Keratinocyte (primary cell): ENCODE measurements around the gene GOLGA7B. TPM values are rescaled to one million over a fixed set of nuclear protein-coding genes. Genes with fewer than 3 reads are reported as not detected.

ENCODE experiments used
- DNase-seq: peaks from one replicate; pipeline ENCODE4 v3.0.0-alpha.2; 2011; ENCODE audit warnings: low read depth, missing footprints, low spot score
- FAIRE-seq: peaks from 2 replicates; lab custom pipeline; 2011; peaks lifted over from hg19 to GRCh38; lab: Jason Lieb, UNC
- H2AFZ ChIP-seq: 2 replicates; pipeline ENCODE4 v1.6.0; 2012; ENCODE audit warnings: low read length, control low read depth, inconsistent platforms; ENCODE audit not compliant: control insufficient read depth
- H3K27ac ChIP-seq: 2 replicates; pipeline ENCODE4 v1.5.1; 2011; ENCODE audit warnings: low read length; ENCODE audit not compliant: control insufficient read depth, insufficient read depth
- H3K27me3 ChIP-seq: 3 replicates; pipeline ENCODE4 v1.6.0; 2011; ENCODE audit warnings: low read length; ENCODE audit not compliant: control insufficient read depth, insufficient read depth; ENCODE audit errors: extremely low read depth
- H3K36me3 ChIP-seq, 2 experiments: 2 replicates in 1 of 2; 3 replicates in 1 of 2; pipeline ENCODE4 v1.5.1; 2011; ENCODE audit warnings: low read length in 2 of 2, mild to moderate bottlenecking in 1 of 2; ENCODE audit not compliant: control insufficient read depth in 2 of 2, insufficient read depth in 2 of 2; ENCODE audit errors: extremely low read depth in 1 of 2
- H3K4me1 ChIP-seq: 3 replicates; pipeline ENCODE4 v1.5.1; 2011; ENCODE audit warnings: low read length; ENCODE audit not compliant: control insufficient read depth, insufficient read depth; ENCODE audit errors: extremely low read depth
- H3K4me2 ChIP-seq: 3 replicates; pipeline ENCODE4 v1.6.0; 2011; ENCODE audit warnings: low read depth, low read length; ENCODE audit not compliant: control insufficient read depth, insufficient read depth; ENCODE audit errors: extremely low read depth
- H3K4me3 ChIP-seq, 3 experiments: fragments of 200-600 bp in 1 of 3; sonication (generic) in 1 of 3; 2 replicates in 2 of 3; 3 replicates in 1 of 3; pipeline ENCODE4 v1.5.1; 2011 to 2016; ENCODE audit warnings: low read length in 3 of 3, mild to moderate bottlenecking in 3 of 3, control low read depth in 2 of 3, inconsistent platforms in 1 of 3, low read depth in 1 of 3, mixed read lengths in 1 of 3, mixed run types in 1 of 3, moderate library complexity in 1 of 3; ENCODE audit not compliant: control insufficient read depth in 2 of 3, insufficient read depth in 2 of 3; ENCODE audit errors: extremely low read depth in 1 of 3
- H3K79me2 ChIP-seq: 2 replicates; pipeline ENCODE4 v1.6.0; 2012; ENCODE audit warnings: low read length; ENCODE audit not compliant: control insufficient read depth, insufficient read depth
- H3K9ac ChIP-seq: 3 replicates; pipeline ENCODE4 v1.6.0; 2011; ENCODE audit warnings: low read length; ENCODE audit not compliant: control insufficient read depth, insufficient read depth; ENCODE audit errors: extremely low read depth
- H3K9me1 ChIP-seq: 3 replicates; pipeline ENCODE4 v1.6.0; 2011; ENCODE audit warnings: low read length; ENCODE audit not compliant: control insufficient read depth, insufficient read depth; ENCODE audit errors: extremely low read depth
- H3K9me3 ChIP-seq: 2 replicates; pipeline ENCODE4 v1.5.1; 2012; ENCODE audit warnings: low read depth, low read length; ENCODE audit not compliant: control insufficient read depth
- H4K20me1 ChIP-seq: 3 replicates; pipeline ENCODE4 v1.6.0; 2011; ENCODE audit warnings: low read length; ENCODE audit not compliant: control insufficient read depth, insufficient read depth; ENCODE audit errors: extremely low read depth
- EZH2 ChIP-seq: IDR thresholded peaks from one replicate; pipeline ENCODE4 v1.6.1; 2012; ENCODE audit warnings: inconsistent platforms, mild to moderate bottlenecking, low read length, moderate library complexity
- dilution Hi-C: fragments of 300-500 bp; cut with MboI; formaldehyde crosslinking; loops from one replicate; pipeline ENCODE4 v1.7.0; 2020; ENCODE audit warnings: low sequenced_read_pairs; ENCODE audit not compliant: extremely low pct_ligation_motif_present
- polyA plus RNA-seq, 5 experiments: library from polyadenylated mRNA; depleted of rRNA in 3 of 5; stranded (reverse) in 3 of 5; stranded (forward) in 1 of 5; unstranded in 1 of 5; fragments of >200 nt; gene quantifications; 1 replicate in 1 of 5; 2 replicates in 3 of 5; 3 replicates in 1 of 5; pipeline versions ENCODE4 v1.2.1 to v1.2.3, GENCODE V29; 2011 to 2012; ENCODE audit warnings: missing spikeins in 2 of 5, low read depth in 1 of 5, low replicate concordance in 1 of 5
- TF ChIP-seq, protein P1 (sequence below), 3 experiments: IDR thresholded peaks in 1 of 3; conservative IDR thresholded peaks in 1 of 3; optimal IDR thresholded peaks in 1 of 3; 2 replicates in 2 of 3; 3 replicates in 1 of 3; pipeline versions ENCODE3 to v1.5.1; 2011; ENCODE audit warnings: low read length in 3 of 3, mild to moderate bottlenecking in 3 of 3, moderate library complexity in 2 of 3, control low read depth in 1 of 3, inconsistent platforms in 1 of 3; ENCODE audit not compliant: insufficient read depth in 2 of 3; ENCODE audit errors: extremely low read depth in 1 of 3

Gene GOLGA7B
- polyA plus RNA-seq, 1 donor (not counting 4 experiments of a cell fraction or from before 2014, with no cell fraction given): 4.9 TPM

DNA sequence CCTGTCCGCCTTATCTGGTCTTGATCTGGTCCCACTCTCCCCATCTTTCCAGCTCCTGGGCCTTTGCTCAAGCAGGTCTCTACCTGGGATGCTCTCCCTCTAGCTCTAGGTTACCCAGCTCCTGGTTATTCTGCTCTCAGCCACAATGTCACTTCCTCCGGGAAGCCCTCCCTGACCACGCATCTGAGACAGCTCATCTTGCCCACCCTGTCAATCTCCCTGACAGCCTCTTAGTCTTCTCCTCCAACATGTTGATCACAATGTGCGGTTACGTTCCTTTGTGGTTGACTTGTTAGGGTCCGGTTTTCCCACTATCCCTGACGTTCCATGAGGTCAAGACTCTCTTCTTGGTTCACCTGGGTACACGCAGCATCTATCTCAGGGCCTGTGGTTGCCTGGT lies 55.6 kb downstream of the GOLGA7B start:
- H3K79me2 ChIP-seq: no peaks in the 10 kb centered on the region
- dilution Hi-C loops: no loop called here
- no peaks in the 10 kb centered on the region for H3K9me3 ChIP-seq
- no peaks in the 10 kb centered on the region for H3K9me1 ChIP-seq
- peaks cover 5% of the 10 kb centered on the region for H3K27me3 ChIP-seq
- TF ChIP-seq, protein P1, sequence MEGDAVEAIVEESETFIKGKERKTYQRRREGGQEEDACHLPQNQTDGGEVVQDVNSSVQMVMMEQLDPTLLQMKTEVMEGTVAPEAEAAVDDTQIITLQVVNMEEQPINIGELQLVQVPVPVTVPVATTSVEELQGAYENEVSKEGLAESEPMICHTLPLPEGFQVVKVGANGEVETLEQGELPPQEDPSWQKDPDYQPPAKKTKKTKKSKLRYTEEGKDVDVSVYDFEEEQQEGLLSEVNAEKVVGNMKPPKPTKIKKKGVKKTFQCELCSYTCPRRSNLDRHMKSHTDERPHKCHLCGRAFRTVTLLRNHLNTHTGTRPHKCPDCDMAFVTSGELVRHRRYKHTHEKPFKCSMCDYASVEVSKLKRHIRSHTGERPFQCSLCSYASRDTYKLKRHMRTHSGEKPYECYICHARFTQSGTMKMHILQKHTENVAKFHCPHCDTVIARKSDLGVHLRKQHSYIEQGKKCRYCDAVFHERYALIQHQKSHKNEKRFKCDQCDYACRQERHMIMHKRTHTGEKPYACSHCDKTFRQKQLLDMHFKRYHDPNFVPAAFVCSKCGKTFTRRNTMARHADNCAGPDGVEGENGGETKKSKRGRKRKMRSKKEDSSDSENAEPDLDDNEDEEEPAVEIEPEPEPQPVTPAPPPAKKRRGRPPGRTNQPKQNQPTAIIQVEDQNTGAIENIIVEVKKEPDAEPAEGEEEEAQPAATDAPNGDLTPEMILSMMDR (optimal IDR thresholded peaks at IDR 0.05 in 1 of 3, IDR thresholded peaks at IDR 0.05 in 1 of 3, conservative IDR thresholded peaks at IDR 0.05 in 1 of 3; ENCODE audit: extremely low read depth in 1 of 3, insufficient read depth in 2 of 3, low read length in 3 of 3): no peak
- no peak for TF ChIP-seq EZH2
- no peak overlapping the region for H2AFZ ChIP-seq
- no peak for DNase-seq
- no peak overlapping the region for H3K4me3 ChIP-seq
- H3K9ac ChIP-seq: no peak overlapping the region
- no peaks in the 10 kb centered on the region for H3K36me3 ChIP-seq
- H4K20me1 ChIP-seq: no peaks in the 10 kb centered on the region
- FAIRE-seq: no peak
- no peaks in the 10 kb centered on the region for H3K4me1 ChIP-seq
- no peak overlapping the region for H3K27ac ChIP-seq
- H3K4me2 ChIP-seq: no peak overlapping the region

DNA sequence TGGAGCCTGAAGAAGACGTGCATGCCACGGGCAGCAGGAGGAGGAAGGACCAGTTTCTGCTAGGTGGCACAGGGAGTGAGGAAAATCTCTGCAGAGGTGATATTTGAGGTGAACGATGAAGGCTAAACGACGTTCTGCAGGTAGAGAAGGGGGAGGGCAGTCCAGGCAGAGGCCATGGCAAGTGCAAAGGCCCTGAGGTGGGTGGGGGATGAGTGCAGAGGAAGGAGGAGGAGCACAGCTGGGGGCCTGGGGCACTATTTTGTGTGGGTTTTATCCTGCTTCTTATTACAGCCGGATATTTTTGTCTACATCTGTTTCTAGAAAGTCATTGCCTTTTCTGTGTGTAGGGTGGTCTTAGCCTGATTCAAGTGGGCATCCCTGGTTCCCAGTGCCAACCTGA lies 57.6 kb downstream of the GOLGA7B start:
- Histone ChIP-seq H3K27me3 (peaks cover 5% of the 10 kb centered on the region), H3K9me1 (no peaks in the 10 kb centered on the region), H3K9ac (no peak overlapping the region), H2AFZ (no peak overlapping the region), H3K27ac (no peak overlapping the region), H4K20me1 (no peaks in the 10 kb centered on the region), H3K4me1 (no peaks in the 10 kb centered on the region), H3K4me3 (no peak overlapping the region), H3K4me2 (no peak overlapping the region), H3K79me2 (no peaks in the 10 kb centered on the region), H3K9me3 (no peaks in the 10 kb centered on the region), H3K36me3 (no peaks in the 10 kb centered on the region)
- TF ChIP-seq, protein P1 (optimal IDR thresholded peaks at IDR 0.05 in 1 of 3, IDR thresholded peaks at IDR 0.05 in 1 of 3, conservative IDR thresholded peaks at IDR 0.05 in 1 of 3; ENCODE audit: extremely low read depth in 1 of 3, insufficient read depth in 2 of 3, low read length in 3 of 3): no peak
- no peak for FAIRE-seq
- dilution Hi-C loops: no loop called here
- DNase-seq: no peak
